ENCODE data around the gene NOTCH2. TPM values are rescaled to one million over a fixed set of nuclear protein-coding genes. Genes with fewer than 3 reads are reported as not detected.

The NOTCH2 gene
- total RNA-seq, 1 experiment from 2014 or later: 53.7 TPM

- no peak overlapping the region for H2AFZ ChIP-seq (ENCODE audit: low read length)
- H3K27ac ChIP-seq (ENCODE audit: insufficient read length, low read depth, low read length): no peak overlapping the region
- H3K9ac ChIP-seq (ENCODE audit: extremely low read depth, insufficient read length, low read length): no peak overlapping the region
- H2AK5ac ChIP-seq (ENCODE audit: insufficient read length, low read length): no peak overlapping the region
- H3K27me3 Mint-ChIP-seq (ENCODE audit: low read depth): no peaks in the 10 kb centered on the region
- H2BK15ac ChIP-seq (ENCODE audit: low read depth, low read length): no peak overlapping the region
- H3K4ac ChIP-seq (ENCODE audit: low read depth, low read length): no peak overlapping the region
- no peak for TF ChIP-seq CTCF (conservative IDR thresholded peaks at IDR 0.05)
- H3K4me2 ChIP-seq (ENCODE audit: insufficient read depth, insufficient read length, low read length): no peak overlapping the region
- no peaks in the 10 kb centered on the region for H3K4me1 ChIP-seq (ENCODE audit: insufficient read depth, low read length)
- H3K4me3 Mint-ChIP-seq: no peak overlapping the region
- H3K18ac ChIP-seq (ENCODE audit: insufficient read length, low read depth, low read length): no peak overlapping the region
- no peaks in the 10 kb centered on the region for H3K23me2 ChIP-seq (ENCODE audit: insufficient read length, low read depth, low read length, poor library complexity, severe bottlenecking)
- no peaks in the 10 kb centered on the region for H4K20me1 ChIP-seq (ENCODE audit: control insufficient read depth, insufficient read depth, insufficient read length)
- no peak overlapping the region for H4K8ac ChIP-seq (replicated peaks; ENCODE audit: insufficient read length, low read depth, low read length)
- no peak overlapping the region for H2BK5ac ChIP-seq (ENCODE audit: insufficient read length, low read length)
- no peaks in the 10 kb centered on the region for H3K9me3 ChIP-seq (ENCODE audit: control insufficient read depth, low read depth, low read length)
- H3K27ac Mint-ChIP-seq: no peak overlapping the region
- no peak overlapping the region for H3K56ac ChIP-seq (ENCODE audit: insufficient read length, low read depth, low read length)
- H4K5ac ChIP-seq (ENCODE audit: insufficient read length, low read depth, low read length): no peak overlapping the region
- H3K79me2 ChIP-seq (ENCODE audit: insufficient read depth, low read length): no peaks in the 10 kb centered on the region
- no peak overlapping the region for H2BK20ac ChIP-seq (ENCODE audit: low read depth, low read length, poor library complexity, severe bottlenecking)
- H2BK12ac ChIP-seq (ENCODE audit: insufficient read length, low read depth, low read length): no peak overlapping the region
- peaks cover 10 to 24% (median 13%) of the 10 kb centered on the region in 3 experiments for H3K36me3 Mint-ChIP-seq (ENCODE audit: insufficient read depth in 1 of 3, low read depth in 3 of 3)
- no peak overlapping the region for H3K14ac ChIP-seq (ENCODE audit: insufficient read depth, low read length)
- DNase-seq: no peak
- no peaks in the 10 kb centered on the region for H3K79me1 ChIP-seq (ENCODE audit: insufficient read depth, low read depth, low read length, poor library complexity, severe bottlenecking)
- no peak overlapping the region for H2BK120ac ChIP-seq (ENCODE audit: low read depth, low read length, poor library complexity, severe bottlenecking)
- H3T11ph ChIP-seq (ENCODE audit: low read length): no peak overlapping the region
- H3K4me1 Mint-ChIP-seq: peaks cover 6 to 9% of the 10 kb centered on the region in 2 experiments
- H3K9me3 Mint-ChIP-seq: no peaks in the 10 kb centered on the region
- no peak overlapping the region for H3K23ac ChIP-seq (ENCODE audit: insufficient read length, low read depth, low read length)
- H4K91ac ChIP-seq (ENCODE audit: insufficient read length, low read depth, low read length): no peak overlapping the region
- no peaks in the 10 kb centered on the region for H3K27me3 ChIP-seq (ENCODE audit: insufficient read depth, low read length)
Measured at GRCh38 chr1:119940697-119941096, 128.8 kb downstream of the NOTCH2 start.
